SK-N-SH treated with all-trans-retinoic acid at 6 μM for 48 hours (cell line): ENCODE measurements around the gene DIP2B.

Source experiments
- ATAC-seq: fragments of 200-7000 bp; cut with Tn5 transposase; 3 replicates; pipeline ENCODE4 v1.9.1; 2020; ENCODE audit warnings: mild to moderate bottlenecking, moderate library complexity
- ARNTL ChIP-seq: fragments of 450-650 bp; formaldehyde crosslinking; IDR thresholded peaks from 2 replicates; pipeline ENCODE4 v1.5.0; 2020; ENCODE audit warnings: low read depth, mild to moderate bottlenecking, moderate library complexity, borderline replicate concordance
- BACH2 ChIP-seq: fragments of 250-450 bp; sonication (Bioruptor Pico); IDR thresholded peaks from 2 replicates; pipeline ENCODE4 v1.9.0; 2021; ENCODE audit warnings: mild to moderate bottlenecking, borderline replicate concordance
- CREB5 ChIP-seq: fragments of 250-450 bp; sonication (Bioruptor Pico); IDR thresholded peaks from 2 replicates; pipeline ENCODE4 v1.5.1; 2020; ENCODE audit warnings: low read depth, mild to moderate bottlenecking, moderate library complexity
- CSDC2 ChIP-seq: fragments of 250-450 bp; sonication (Bioruptor Pico); IDR thresholded peaks from 2 replicates; pipeline ENCODE4 v1.5.0; 2020; ENCODE audit warnings: mild to moderate bottlenecking, moderate library complexity
- ESRRG ChIP-seq: fragments of 250-450 bp; sonication (Bioruptor Pico); IDR thresholded peaks from 2 replicates; pipeline ENCODE4 v1.6.1; 2021; ENCODE audit warnings: mild to moderate bottlenecking
- GLIS3 ChIP-seq: fragments of 250-450 bp; sonication (Bioruptor Pico); IDR thresholded peaks from 2 replicates; pipeline ENCODE4 v1.5.0; 2020; ENCODE audit warnings: mild to moderate bottlenecking, moderate library complexity
- ISL1 ChIP-seq: fragments of 250-450 bp; sonication (Bioruptor Pico); IDR thresholded peaks from 2 replicates; pipeline ENCODE4 v2.1.2; 2022; ENCODE audit warnings: mild to moderate bottlenecking, moderate library complexity
- OSR1 ChIP-seq: fragments of 250-450 bp; sonication (Bioruptor Pico); IDR thresholded peaks from 2 replicates; pipeline ENCODE4 v1.8.0; 2022; ENCODE audit warnings: moderate library complexity, mild to moderate bottlenecking, inconsistent platforms
- PATZ1 ChIP-seq: fragments of 250-450 bp; sonication (Bioruptor Pico); IDR thresholded peaks from 2 replicates; pipeline ENCODE4 v1.8.0; 2020; ENCODE audit warnings: mild to moderate bottlenecking, moderate library complexity, borderline replicate concordance
- POU6F1 ChIP-seq: fragments of 250-450 bp; sonication (Bioruptor Pico); IDR thresholded peaks from 2 replicates; pipeline ENCODE4 v1.8.0; 2021; ENCODE audit warnings: low read depth, mild to moderate bottlenecking, moderate library complexity, borderline replicate concordance
- PPARA ChIP-seq: fragments of 250-450 bp; sonication (Bioruptor Pico); IDR thresholded peaks from 2 replicates; pipeline ENCODE4 v1.5.0; 2020; ENCODE audit warnings: mild to moderate bottlenecking, borderline replicate concordance
- RARB ChIP-seq: fragments of 250-450 bp; sonication (Bioruptor Pico); IDR thresholded peaks from 2 replicates; pipeline ENCODE4 v1.8.0; 2021; ENCODE audit warnings: mild to moderate bottlenecking, moderate library complexity
- SNAI2 ChIP-seq: fragments of 250-450 bp; sonication (Bioruptor Pico); IDR thresholded peaks from 2 replicates; pipeline ENCODE4 v1.5.0; 2020; ENCODE audit warnings: mild to moderate bottlenecking, moderate library complexity
- TCF4 ChIP-seq: fragments of 250-450 bp; sonication (Bioruptor Pico); IDR thresholded peaks from 2 replicates; pipeline ENCODE4 v1.8.0; 2021; ENCODE audit warnings: mild to moderate bottlenecking, moderate library complexity, borderline replicate concordance
- TOX ChIP-seq: fragments of 250-450 bp; sonication (Bioruptor Pico); IDR thresholded peaks from 2 replicates; pipeline ENCODE4 v1.8.0; 2021; ENCODE audit warnings: mild to moderate bottlenecking, moderate library complexity, borderline replicate concordance
- TSHZ2 ChIP-seq: fragments of 250-450 bp; sonication (Bioruptor Pico); IDR thresholded peaks from 2 replicates; pipeline ENCODE4 v1.5.0; 2020; ENCODE audit warnings: mild to moderate bottlenecking, moderate library complexity
- ZC3H10 ChIP-seq: fragments of 250-450 bp; sonication (Bioruptor Pico); IDR thresholded peaks from 2 replicates; pipeline ENCODE4 v1.5.1; 2021; ENCODE audit warnings: mild to moderate bottlenecking, moderate library complexity
- ZFP3 ChIP-seq: fragments of 250-450 bp; sonication (Bioruptor Pico); IDR thresholded peaks from 2 replicates; pipeline ENCODE4 v1.5.0; 2020; ENCODE audit warnings: mild to moderate bottlenecking, moderate library complexity
- ZFP30 ChIP-seq: fragments of 450-650 bp; formaldehyde crosslinking; IDR thresholded peaks from 2 replicates; pipeline ENCODE4 v1.5.0; 2022; ENCODE audit warnings: mild to moderate bottlenecking, moderate library complexity
- ZNF565 ChIP-seq: fragments of 450-650 bp; formaldehyde crosslinking; conservative IDR thresholded peaks from 2 replicates; pipeline ENCODE4 v1.5.0; 2020; ENCODE audit warnings: low read depth, mild to moderate bottlenecking, moderate library complexity
- ZNF70 ChIP-seq: fragments of 450-650 bp; formaldehyde crosslinking; IDR thresholded peaks from 2 replicates; pipeline ENCODE4 v1.5.0; 2020; ENCODE audit warnings: mild to moderate bottlenecking, moderate library complexity
- ZNF8 ChIP-seq: fragments of 450-650 bp; formaldehyde crosslinking; IDR thresholded peaks from 2 replicates; pipeline ENCODE4 v1.5.0; 2020; ENCODE audit warnings: mild to moderate bottlenecking, moderate library complexity

DIP2B gene

GRCh38 chr12:50515587-50515986 is 10.8 kb downstream of the DIP2B start:
- no peak for TF ChIP-seq PPARA (CRISPR knock-in tag)
- TF ChIP-seq, all 23 proteins: peak for 0
- ATAC-seq: no peak

- ATAC-seq: peak; percentile 70
- TF ChIP-seq OSR1 (no peak), ARNTL (CRISPR knock-in tag) (no peak), CREB5 (no peak), ZNF565 (no peak), ZNF70 (CRISPR knock-in tag) (no peak), GLIS3 (no peak), ZC3H10 (CRISPR knock-in tag) (no peak), TSHZ2 (CRISPR knock-in tag) (no peak), ESRRG (CRISPR knock-in tag) (no peak), CSDC2 (no peak)
Observed at GRCh38 chr12:50517421-50518048, 12.8 kb downstream of the DIP2B start.

GRCh38 chr12:50518090-50518489 is 13.3 kb downstream of the DIP2B start:
- no peak for ATAC-seq
- no peak for TF ChIP-seq PPARA (CRISPR knock-in tag)
- TF ChIP-seq TSHZ2 (CRISPR knock-in tag): no peak
- TF ChIP-seq TOX (CRISPR knock-in tag): no peak
- no peak for TF ChIP-seq BACH2 (CRISPR knock-in tag)
- no peak for TF ChIP-seq TCF4 (CRISPR knock-in tag)
- no peak for TF ChIP-seq ZNF70 (CRISPR knock-in tag)
- no peak for TF ChIP-seq POU6F1 (CRISPR knock-in tag)
- no peak for TF ChIP-seq CREB5
- TF ChIP-seq ISL1 (CRISPR knock-in tag): no peak
- TF ChIP-seq PATZ1 (CRISPR knock-in tag): no peak
- TF ChIP-seq GLIS3: no peak
- TF ChIP-seq ZC3H10 (CRISPR knock-in tag): no peak
- no peak for TF ChIP-seq ESRRG (CRISPR knock-in tag)
- no peak for TF ChIP-seq SNAI2 (CRISPR knock-in tag)
- no peak for TF ChIP-seq CSDC2
- no peak for TF ChIP-seq ZFP30 (CRISPR knock-in tag)
- TF ChIP-seq ZNF8 (CRISPR knock-in tag): no peak
- TF ChIP-seq RARB (CRISPR knock-in tag): no peak
- no peak for TF ChIP-seq ZFP3 (CRISPR knock-in tag)
